ENCODE data around the gene ITIH1.

The ITIH1 gene

GRCh38 chr3:52790741-52791140 is 13.3 kb downstream of the ITIH1 start:
- no peak for DNase-seq

- DNase-seq, result no peak
Observed at GRCh38 chr3:52791366-52791765, 14.0 kb downstream of the ITIH1 start.

GRCh38 chr3:52791928-52792327 is 14.5 kb downstream of the ITIH1 start:
- DNase-seq, result no peak

- no peak for DNase-seq
Observed at GRCh38 chr3:52792413-52792812, 15.0 kb downstream of the ITIH1 start.

GRCh38 chr3:52792961-52793695 is 15.7 kb downstream of the ITIH1 start:
- no peak for DNase-seq

- DNase-seq, result no peak
Observed at GRCh38 chr3:52793702-52794611, 16.6 kb downstream of the ITIH1 start.

- no peak for DNase-seq
Observed at GRCh38 chr3:52794612-52795099, 17.3 kb downstream of the ITIH1 start, which contains the start of gene ITIH3. TSS of gene ITIH3 (plus strand) at chr3:52794796. CDS start at chr3:52794804, 8 bp downstream.

- no peak for DNase-seq
Observed at GRCh38 chr3:52795298-52795900, 18.0 kb downstream of the ITIH1 start.

GRCh38 chr3:52796411-52796810 is 19.0 kb downstream of the ITIH1 start:
- DNase-seq, result no peak

GRCh38 chr3:52798376-52798977 is 21.1 kb downstream of the ITIH1 start:
- DNase-seq, result no peak

GRCh38 chr3:52798978-52799476 is 21.6 kb downstream of the ITIH1 start:
- DNase-seq, result no peak

- no peak for DNase-seq
Observed at GRCh38 chr3:52800079-52800478, 22.7 kb downstream of the ITIH1 start.

- DNase-seq, result no peak
Observed at GRCh38 chr3:52801839-52802238, 24.4 kb downstream of the ITIH1 start.

GRCh38 chr3:52805270-52806039 is 28.1 kb downstream of the ITIH1 start:
- no peak for DNase-seq

GRCh38 chr3:52809149-52809548 is 31.8 kb downstream of the ITIH1 start:
- no peak for DNase-seq

GRCh38 chr3:52809662-52810377 is 32.4 kb downstream of the ITIH1 start:
- no peak for DNase-seq

- DNase-seq, result no peak
Observed at GRCh38 chr3:52810923-52811322, 33.5 kb downstream of the ITIH1 start.

- no peak for DNase-seq
Observed at GRCh38 chr3:52811452-52812011, 34.1 kb downstream of the ITIH1 start.

GRCh38 chr3:52813810-52814209 is 36.4 kb downstream of the ITIH1 start:
- no peak for DNase-seq

GRCh38 chr3:52816199-52816598 is 38.8 kb downstream of the ITIH1 start:
- DNase-seq, result no peak

GRCh38 chr3:52816654-52817053 is 39.3 kb downstream of the ITIH1 start:
- no peak for DNase-seq
